PFSK-1 (cell line): ENCODE results near the gene CKAP2L.

ENCODE experiments used
- POLR2AphosphoS5 ChIP-seq: IDR thresholded peaks from 2 replicates; pipeline ENCODE4 v1.6.1; 2012; ENCODE audit warnings: low read depth, mild to moderate bottlenecking, control low read depth, low read length, moderate library complexity
- SIN3A ChIP-seq: IDR thresholded peaks from 2 replicates; pipeline ENCODE4 v1.6.1; 2012; ENCODE audit warnings: mild to moderate bottlenecking, low read length, moderate library complexity, borderline replicate concordance; ENCODE audit not compliant: insufficient read depth

GRCh38 chr2:112811841-112812306 lies 47.5 kb upstream of the CKAP2L start:
- TF ChIP-seq POLR2AphosphoS5 (no peak), SIN3A (no peak)
